OCI-LY3 (cell line): Measurements from ENCODE around the gene SCN2B.

ENCODE experiments used
- H2AFZ ChIP-seq: fragments of 200-600, 300-600 bp; shearing (Covaris generic); 2 replicates; pipeline ENCODE4 v1.6.0; 2014; ENCODE audit warnings: antibody characterized with exemption, low read depth, low read length
- H3K27ac ChIP-seq: fragments of 200-600, 300-600 bp; sonication (generic); 2 replicates; pipeline ENCODE4 v1.5.1; 2014; ENCODE audit warnings: mild to moderate bottlenecking, low read length, moderate library complexity, mixed read lengths
- H3K27me3 ChIP-seq: fragments of 200-600, 300-600 bp; sonication (generic); 2 replicates; pipeline ENCODE4 v1.6.1; 2014; ENCODE audit warnings: low read depth, low read length, mixed read lengths
- H3K36me3 ChIP-seq: fragments of 200-600, 300-600 bp; sonication (generic); replicated peaks from 2 replicates; pipeline ENCODE3; 2014; ENCODE audit warnings: low read depth, low read length, mixed read lengths
- H3K4me1 ChIP-seq: fragments of 300-600, 200-600 bp; sonication (generic); 2 replicates; pipeline ENCODE4 v1.6.1; 2014; ENCODE audit warnings: low read length, mixed read lengths
- H3K4me2 ChIP-seq: fragments of 200-600, 300-600 bp; sonication (generic); 2 replicates; pipeline ENCODE4 v1.6.1; 2014; ENCODE audit warnings: low read length, mixed read lengths
- H3K4me3 ChIP-seq: fragments of 300-600, 200-600 bp; sonication (generic); 2 replicates; pipeline ENCODE4 v1.5.1; 2014; ENCODE audit warnings: antibody characterized with exemption, mild to moderate bottlenecking, low read length, moderate library complexity
- H3K79me2 ChIP-seq: fragments of 300-600, 200-600 bp; shearing (Covaris generic); 2 replicates; pipeline ENCODE4 v1.6.1; 2014; ENCODE audit warnings: mild to moderate bottlenecking, low read length, mixed read lengths
- H3K9ac ChIP-seq: fragments of 300-600, 200-600 bp; shearing (Covaris generic); 2 replicates; pipeline ENCODE4 v1.6.0; 2014; ENCODE audit warnings: mild to moderate bottlenecking, low read length, moderate library complexity
- H3K9me3 ChIP-seq: fragments of 200-600, 300-600 bp; shearing (Covaris generic); 2 replicates; pipeline ENCODE4 v1.6.1; 2014; ENCODE audit warnings: low read length, mixed read lengths; ENCODE audit not compliant: insufficient read depth
- H4K20me1 ChIP-seq: fragments of 200-600, 300-600 bp; sonication (generic); 2 replicates; pipeline ENCODE4 v1.6.1; 2016; ENCODE audit warnings: low read length, mixed read lengths; ENCODE audit not compliant: insufficient read depth
- CTCF ChIP-seq: fragments of 200-600, 300-600 bp; sonication (generic); IDR thresholded peaks from 2 replicates; pipeline ENCODE4 v1.5.1; 2014; ENCODE audit warnings: antibody characterized with exemption, low read length, low read depth
- EZH2phosphoT487 ChIP-seq: fragments of 200-600 bp; shearing (Covaris generic); IDR thresholded peaks from 2 replicates; pipeline ENCODE4 v1.6.1; 2018; ENCODE audit warnings: antibody characterized with exemption, mixed run types, low read depth

The SCN2B gene

GRCh38 chr11:118151431-118151830, 25.0 kb downstream of the SCN2B start:
- Histone ChIP-seq H3K4me1 (0 out of 2 replicates have a peak, but pooled peaks cover under 1% of the 10 kb centered on the region), H3K79me2 (no peaks in the 10 kb centered on the region), H3K9me3 (no peaks in the 10 kb centered on the region), H2AFZ (no peak overlapping the region), H3K27ac (no peak overlapping the region), H3K4me2 (no peak overlapping the region), H4K20me1 (no peaks in the 10 kb centered on the region), H3K27me3 (peaks cover 27% of the 10 kb centered on the region), H3K9ac (no peak overlapping the region), H3K36me3 (no peaks in the 10 kb centered on the region), H3K4me3 (no peak overlapping the region)
- TF ChIP-seq EZH2phosphoT487 = no peak
- no peak for TF ChIP-seq CTCF

GRCh38 chr11:118149493-118149892, 26.9 kb downstream of the SCN2B start:
- Histone ChIP-seq H3K4me2 (no peak overlapping the region), H3K79me2 (no peaks in the 10 kb centered on the region), H3K36me3 (no peaks in the 10 kb centered on the region), H3K4me1 (peaks cover 6% of the 10 kb centered on the region; the same call in 1 of the 2 replicates), H3K4me3 (no peak overlapping the region), H3K27ac (no peak overlapping the region), H3K9me3 (no peaks in the 10 kb centered on the region), H3K9ac (no peak overlapping the region), H3K27me3 (peaks cover 11% of the 10 kb centered on the region), H2AFZ (no peak overlapping the region), H4K20me1 (no peaks in the 10 kb centered on the region)
- TF ChIP-seq EZH2phosphoT487 (no peak), CTCF (no peak)

DNA sequence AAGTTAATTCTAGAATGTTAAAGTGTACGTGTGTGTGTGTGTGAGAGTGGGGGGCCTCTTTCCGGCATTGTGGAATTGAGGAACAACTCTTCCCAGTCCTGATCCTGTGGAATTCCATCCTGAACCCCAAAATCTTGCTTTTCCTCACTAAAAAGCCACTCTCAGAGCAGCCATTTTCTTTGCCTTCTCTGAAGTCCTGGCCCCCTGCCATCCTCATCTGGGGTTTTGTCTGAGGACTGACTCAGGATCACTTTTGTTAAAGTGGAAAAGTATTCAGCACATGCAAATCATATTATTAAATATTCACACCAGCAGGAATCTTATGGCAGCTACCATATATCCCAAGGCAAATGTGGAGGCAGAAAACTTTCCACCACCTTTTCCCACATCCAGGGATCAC, 27.6 kb downstream of the SCN2B start:
- Histone ChIP-seq H4K20me1 (no peaks in the 10 kb centered on the region), H3K4me1 (peaks cover 6% of the 10 kb centered on the region; the same call in 1 of the 2 replicates), H3K36me3 (no peaks in the 10 kb centered on the region), H3K27me3 (peaks cover 11% of the 10 kb centered on the region; the same call in 1 of the 2 replicates), H3K4me2 (no peak overlapping the region), H3K4me3 (no peak overlapping the region), H3K27ac (no peak overlapping the region), H3K9me3 (no peaks in the 10 kb centered on the region), H3K9ac (no peak overlapping the region), H3K79me2 (no peaks in the 10 kb centered on the region), H2AFZ (no peak overlapping the region)
- no peak for TF ChIP-seq CTCF
- TF ChIP-seq EZH2phosphoT487 = no peak

DNA sequence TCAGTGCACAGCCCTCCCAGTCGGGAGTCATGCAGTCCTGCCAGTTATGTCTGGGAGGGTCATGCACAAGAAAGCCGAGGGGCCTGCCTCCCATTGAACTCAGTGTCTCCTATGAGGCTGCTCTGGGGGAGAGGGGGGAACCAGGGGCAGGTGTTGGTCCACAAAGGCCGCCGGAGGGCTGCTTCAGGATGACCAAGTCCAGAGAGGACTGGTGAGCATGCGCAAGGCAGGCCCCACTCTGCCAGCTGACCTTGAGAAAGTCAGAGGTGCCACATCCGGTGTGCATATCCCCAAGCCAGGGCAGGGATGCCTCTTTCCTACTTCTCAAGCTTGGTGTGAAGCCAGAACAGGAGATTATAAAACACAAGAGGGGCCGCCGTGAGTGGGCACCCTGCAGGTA, 28.2 kb downstream of the SCN2B start:
- Histone ChIP-seq H3K4me1 (peaks cover 6% of the 10 kb centered on the region; the same call in 1 of the 2 replicates), H3K4me3 (no peak overlapping the region), H2AFZ (no peak overlapping the region), H3K4me2 (no peak overlapping the region; the same call in 1 of the 2 replicates), H3K36me3 (no peaks in the 10 kb centered on the region), H3K27ac (no peak overlapping the region), H3K27me3 (peaks cover 14% of the 10 kb centered on the region), H3K9ac (no peak overlapping the region), H3K9me3 (no peaks in the 10 kb centered on the region), H4K20me1 (no peaks in the 10 kb centered on the region), H3K79me2 (no peaks in the 10 kb centered on the region)
- no peak for TF ChIP-seq CTCF
- no peak for TF ChIP-seq EZH2phosphoT487
